GM19099 (cell line): ENCODE measurements around the gene ZNF605.

Experiments used
- POLR2A ChIP-seq: IDR thresholded peaks from 3 replicates; pipeline ENCODE4 v1.6.1; 2011; ENCODE audit warnings: low read depth; ENCODE audit not compliant: insufficient read length; ENCODE audit errors: extremely low read depth

The ZNF605 gene

GRCh38 chr12:132873724-132874123 lies 82.4 kb downstream of the ZNF605 start:
- no peak for TF ChIP-seq POLR2A

- TF ChIP-seq POLR2A = no peak
These were observed 83.1 kb downstream of the ZNF605 start for GRCh38 chr12:132872975-132873421.

GRCh38 chr12:132872073-132872855 lies 83.8 kb downstream of the ZNF605 start:
- TF ChIP-seq POLR2A = no peak

GRCh38 chr12:132869551-132869950 lies 86.6 kb downstream of the ZNF605 start:
- TF ChIP-seq POLR2A = no peak
